ENCODE measurements around the gene LHX2. TPM values are rescaled to one million over a fixed set of nuclear protein-coding genes. Genes with fewer than 3 reads are reported as not detected.

Gene LHX2
- total RNA-seq, 2 experiments from 2014 or later: not detected

DNA sequence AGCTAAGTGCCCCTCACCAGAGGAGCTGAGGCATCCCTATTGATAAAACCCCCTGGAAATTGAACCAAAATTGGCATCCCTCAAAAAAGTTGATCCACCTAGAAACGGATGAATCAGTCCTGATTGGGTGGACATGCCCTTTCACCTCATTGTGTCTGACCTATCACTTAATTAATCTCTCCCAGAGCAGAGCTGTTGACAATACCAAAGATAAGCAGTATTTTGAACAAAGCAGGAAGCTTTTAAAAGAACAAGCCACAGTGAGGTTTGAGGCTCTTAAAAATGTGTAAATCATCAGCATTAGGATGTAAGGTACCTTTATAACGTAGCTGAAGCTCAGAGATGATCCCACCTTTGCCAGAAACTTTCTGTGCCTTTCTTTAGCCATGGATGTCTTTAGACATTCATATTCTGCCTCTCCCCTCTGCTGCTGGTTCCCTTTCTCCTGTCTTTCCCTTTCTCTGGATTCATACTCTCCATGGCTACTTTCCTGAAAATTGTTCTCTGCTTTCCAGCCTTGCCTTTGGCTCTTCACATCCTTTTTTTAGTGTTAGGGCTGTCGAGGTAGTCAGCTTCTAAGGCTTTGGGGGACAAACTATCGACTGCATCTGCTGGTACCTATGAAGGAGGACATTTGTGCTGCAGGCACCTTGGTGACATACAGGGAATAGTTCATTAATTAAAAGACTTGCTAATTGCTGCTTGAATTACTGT lies 7.8 kb upstream of the LHX2 start:
- no peak for DNase-seq
- Mint-ChIP-seq H3K4me1 (ENCODE audit: low read depth) (peaks cover 21% of the 10 kb centered on the region), H3K27ac (no peak overlapping the region), H3K36me3 (ENCODE audit: low read depth) (no peaks in the 10 kb centered on the region), H3K9me3 (no peaks in the 10 kb centered on the region), H3K27me3 (peaks cover 88% of the 10 kb centered on the region), H3K4me3 (no peak overlapping the region)
- ChIA-PET CTCF (interaction anchor here (0.6 to 2.9 kb wide), 2 partner anchors 37 to 459 kb away, joined by 3 to 16 read pairs; no protein-coding TSS in a partner anchor), POLR2A (interaction anchor here (1.1 to 1.5 kb wide), 2 partner anchors 9 to 16 kb away, joined by 3 to 4 read pairs; no protein-coding TSS in a partner anchor)
- intact Hi-C loops (cut with micrococcal nuclease): loop anchor here (10.0 kb wide), 1 partner anchor 459 kb away; no protein-coding TSS in a partner anchor
- TF ChIP-seq, protein P1, sequence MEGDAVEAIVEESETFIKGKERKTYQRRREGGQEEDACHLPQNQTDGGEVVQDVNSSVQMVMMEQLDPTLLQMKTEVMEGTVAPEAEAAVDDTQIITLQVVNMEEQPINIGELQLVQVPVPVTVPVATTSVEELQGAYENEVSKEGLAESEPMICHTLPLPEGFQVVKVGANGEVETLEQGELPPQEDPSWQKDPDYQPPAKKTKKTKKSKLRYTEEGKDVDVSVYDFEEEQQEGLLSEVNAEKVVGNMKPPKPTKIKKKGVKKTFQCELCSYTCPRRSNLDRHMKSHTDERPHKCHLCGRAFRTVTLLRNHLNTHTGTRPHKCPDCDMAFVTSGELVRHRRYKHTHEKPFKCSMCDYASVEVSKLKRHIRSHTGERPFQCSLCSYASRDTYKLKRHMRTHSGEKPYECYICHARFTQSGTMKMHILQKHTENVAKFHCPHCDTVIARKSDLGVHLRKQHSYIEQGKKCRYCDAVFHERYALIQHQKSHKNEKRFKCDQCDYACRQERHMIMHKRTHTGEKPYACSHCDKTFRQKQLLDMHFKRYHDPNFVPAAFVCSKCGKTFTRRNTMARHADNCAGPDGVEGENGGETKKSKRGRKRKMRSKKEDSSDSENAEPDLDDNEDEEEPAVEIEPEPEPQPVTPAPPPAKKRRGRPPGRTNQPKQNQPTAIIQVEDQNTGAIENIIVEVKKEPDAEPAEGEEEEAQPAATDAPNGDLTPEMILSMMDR (IDR thresholded peaks at IDR 0.05): no peak
- ATAC-seq: no peak

DNA sequence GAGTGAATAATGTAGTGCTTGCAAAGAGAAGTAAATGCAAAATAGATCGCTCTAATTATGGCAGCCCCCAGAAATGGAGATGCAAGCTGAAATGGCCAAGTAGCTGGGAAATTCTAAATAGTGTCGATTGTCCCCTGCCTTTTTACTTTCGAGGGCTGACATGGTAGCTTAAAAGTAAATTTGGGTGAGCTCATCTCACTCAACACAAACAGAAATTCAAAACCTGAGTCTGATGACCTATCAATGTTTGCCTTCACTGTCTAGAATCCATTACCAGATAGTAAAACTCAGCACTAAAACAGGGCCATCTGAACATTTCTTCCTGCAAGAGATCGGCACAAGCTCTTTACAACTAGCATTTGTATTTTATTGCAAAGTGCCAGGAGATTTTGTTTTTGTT lies 7.0 kb upstream of the LHX2 start:
- Mint-ChIP-seq H3K36me3 (ENCODE audit: low read depth) (no peaks in the 10 kb centered on the region), H3K27me3 (peaks cover 90% of the 10 kb centered on the region), H3K4me3 (no peak overlapping the region), H3K4me1 (ENCODE audit: low read depth) (peaks cover 23% of the 10 kb centered on the region), H3K9me3 (no peaks in the 10 kb centered on the region), H3K27ac (no peak overlapping the region)
- DNase-seq: no peak
- no peak for ATAC-seq
- ChIA-PET CTCF (interaction anchor here (1.0 to 2.9 kb wide), 2 partner anchors 18 to 36 kb away, joined by 3 to 16 read pairs; no protein-coding TSS in a partner anchor), POLR2A (interaction anchor here (1.1 to 1.5 kb wide), 2 partner anchors 8 to 15 kb away, joined by 3 to 4 read pairs; no protein-coding TSS in a partner anchor)
- TF ChIP-seq, protein P1 (IDR thresholded peaks at IDR 0.05): no peak
- intact Hi-C loops (cut with micrococcal nuclease): loop anchor here (10.0 kb wide), 1 partner anchor 460 kb away; no protein-coding TSS in a partner anchor

DNA sequence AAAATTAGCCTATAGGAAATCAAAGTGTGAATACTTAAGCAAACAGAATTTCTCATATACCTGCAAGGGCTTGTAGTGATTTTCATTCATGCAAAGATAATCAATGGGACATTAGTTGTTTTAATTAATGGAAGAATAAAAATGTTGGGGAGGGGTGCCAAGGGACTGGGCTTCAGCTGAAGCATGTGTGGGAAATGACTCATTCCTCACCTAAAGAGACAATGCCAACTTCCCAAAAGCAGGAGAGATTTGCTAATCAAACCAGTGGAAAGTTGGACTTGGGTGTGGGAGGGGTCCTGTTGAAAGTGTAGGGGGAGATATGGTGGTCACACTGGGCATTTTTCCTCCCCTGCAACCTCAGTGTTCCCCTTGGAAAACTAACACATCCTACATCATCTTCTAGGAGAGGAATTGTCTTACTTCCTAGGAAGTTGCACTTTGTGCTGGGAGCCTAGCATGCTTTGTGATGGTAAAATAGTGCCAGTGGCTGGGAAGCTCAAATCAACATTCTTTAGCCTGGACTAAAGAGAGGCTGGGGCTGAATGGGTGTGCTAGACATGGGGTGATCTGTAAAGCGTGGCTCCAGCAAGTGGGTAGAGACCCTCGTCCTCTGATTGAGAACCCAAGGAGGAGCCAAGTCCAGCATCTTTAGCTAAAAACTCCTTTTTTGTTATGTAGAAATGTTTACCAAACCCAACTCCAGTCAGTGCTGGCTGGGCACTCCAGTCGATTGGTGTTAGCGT lies 6.4 kb upstream of the LHX2 start:
- POLR2A ChIA-PET: no interaction called here
- Mint-ChIP-seq H3K36me3 (ENCODE audit: low read depth) (no peaks in the 10 kb centered on the region), H3K27me3 (peaks cover 96% of the 10 kb centered on the region), H3K4me3 (no peak overlapping the region), H3K4me1 (ENCODE audit: low read depth) (peaks cover 29% of the 10 kb centered on the region), H3K9me3 (no peaks in the 10 kb centered on the region), H3K27ac (no peak overlapping the region)
- DNase-seq: no peak
- CTCF ChIA-PET: interaction anchor here (1.0 to 2.9 kb wide), 2 partner anchors 17 to 36 kb away, joined by 3 to 16 read pairs; no protein-coding TSS in a partner anchor
- intact Hi-C loops (cut with micrococcal nuclease): loop anchor here (10.0 kb wide), 1 partner anchor 460 kb away; no protein-coding TSS in a partner anchor
- TF ChIP-seq, protein P1 (IDR thresholded peaks at IDR 0.05): no peak
- no peak for ATAC-seq

DNA sequence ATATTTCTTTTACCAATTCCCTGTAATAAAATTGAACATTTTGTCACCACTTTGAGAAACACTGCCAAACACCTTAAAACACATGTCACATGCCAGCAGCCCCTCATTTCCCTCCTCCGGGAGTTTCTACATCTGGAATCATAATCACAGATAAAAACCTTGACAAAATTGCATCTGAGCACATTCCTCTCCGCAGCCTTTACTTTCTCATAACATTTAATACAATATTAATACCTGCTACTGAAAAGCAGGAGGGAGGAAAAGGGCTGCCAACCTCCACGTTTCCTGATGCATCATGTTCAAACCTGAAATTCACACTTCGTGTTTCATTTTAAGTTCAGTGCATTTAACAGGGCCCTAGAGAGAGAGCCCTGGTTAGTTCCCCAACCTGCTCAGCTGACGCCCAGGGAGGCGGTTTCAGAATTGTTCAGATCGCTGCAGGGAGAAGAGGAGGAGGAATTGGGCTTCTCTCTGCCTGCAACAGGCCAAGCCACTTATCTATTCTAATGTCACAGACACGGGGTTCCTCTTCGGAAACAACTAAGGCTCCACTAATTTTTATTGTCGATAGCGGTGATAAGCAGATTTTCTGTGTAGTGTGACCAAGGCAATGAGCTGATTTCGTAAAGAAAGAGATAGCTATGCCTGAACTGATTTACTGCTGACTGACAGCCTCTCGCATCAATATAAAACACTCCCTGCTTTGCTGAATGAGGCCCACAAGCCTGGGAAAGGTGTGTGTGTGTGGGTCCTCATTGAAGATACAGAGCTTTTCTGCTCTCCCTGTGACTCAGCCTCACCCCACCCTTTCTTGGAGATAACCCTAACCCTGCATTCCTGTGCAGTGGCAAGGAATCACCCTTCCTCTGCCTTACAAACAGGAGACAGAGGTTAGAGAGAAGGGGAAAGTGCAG lies 4.9 kb upstream of the LHX2 start:
- no peak for DNase-seq
- ATAC-seq: no peak
- ChIA-PET POLR2A (interaction anchor here (0.9 kb wide), 1 partner anchor 11 kb away, joined by 5 read pairs; no protein-coding TSS in a partner anchor), CTCF (interaction anchor here (1.1 kb wide), 1 partner anchor 34 kb away, joined by 3 read pairs; no protein-coding TSS in a partner anchor)
- H3K27ac Mint-ChIP-seq: no peak overlapping the region
- TF ChIP-seq, protein P1 (IDR thresholded peaks at IDR 0.05): no peak
- H3K4me1 Mint-ChIP-seq (ENCODE audit: low read depth): peaks cover 27% of the 10 kb centered on the region
- H3K36me3 Mint-ChIP-seq (ENCODE audit: low read depth): peaks cover 2% of the 10 kb centered on the region
- H3K4me3 Mint-ChIP-seq: no peak overlapping the region
- peaks cover 88% of the 10 kb centered on the region for H3K27me3 Mint-ChIP-seq
- no peaks in the 10 kb centered on the region for H3K9me3 Mint-ChIP-seq
- intact Hi-C loops (cut with micrococcal nuclease): loop anchor here (10.0 kb wide), 1 partner anchor 462 kb away; no protein-coding TSS in a partner anchor

All from activated CD8-positive, alpha-beta T cell treated with anti-CD3 and anti-CD28 coated beads for 36 hours (primary cell).